ENCODE results near the gene SLC38A10.

SLC38A10 gene

DNA sequence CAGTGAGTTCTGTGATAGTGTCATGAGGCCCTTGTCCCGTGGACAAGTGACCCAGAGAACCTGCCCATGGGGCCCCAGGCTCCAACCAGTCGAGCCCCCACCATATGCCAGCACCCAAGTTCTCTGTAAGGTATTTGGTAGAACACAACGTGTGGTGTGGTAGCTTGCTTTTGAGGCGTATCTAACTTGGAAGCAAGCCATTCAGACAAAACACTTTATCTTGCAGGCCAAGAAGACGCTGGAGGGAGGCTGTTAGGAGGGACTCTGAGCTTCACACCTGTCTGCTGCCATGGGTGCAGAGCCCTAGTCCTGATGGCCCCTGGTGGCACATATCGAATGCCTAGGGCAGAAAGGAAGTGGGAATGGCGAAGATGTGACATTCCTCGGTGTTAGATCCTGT, 54.3 kb downstream of the SLC38A10 start:
- Histone ChIP-seq H3K36me3 (replicated peaks) (peaks cover 19% of the 10 kb centered on the region), H3K4me1 (peaks cover 3% of the 10 kb centered on the region; the same call in 1 of the 2 replicates)

DNA sequence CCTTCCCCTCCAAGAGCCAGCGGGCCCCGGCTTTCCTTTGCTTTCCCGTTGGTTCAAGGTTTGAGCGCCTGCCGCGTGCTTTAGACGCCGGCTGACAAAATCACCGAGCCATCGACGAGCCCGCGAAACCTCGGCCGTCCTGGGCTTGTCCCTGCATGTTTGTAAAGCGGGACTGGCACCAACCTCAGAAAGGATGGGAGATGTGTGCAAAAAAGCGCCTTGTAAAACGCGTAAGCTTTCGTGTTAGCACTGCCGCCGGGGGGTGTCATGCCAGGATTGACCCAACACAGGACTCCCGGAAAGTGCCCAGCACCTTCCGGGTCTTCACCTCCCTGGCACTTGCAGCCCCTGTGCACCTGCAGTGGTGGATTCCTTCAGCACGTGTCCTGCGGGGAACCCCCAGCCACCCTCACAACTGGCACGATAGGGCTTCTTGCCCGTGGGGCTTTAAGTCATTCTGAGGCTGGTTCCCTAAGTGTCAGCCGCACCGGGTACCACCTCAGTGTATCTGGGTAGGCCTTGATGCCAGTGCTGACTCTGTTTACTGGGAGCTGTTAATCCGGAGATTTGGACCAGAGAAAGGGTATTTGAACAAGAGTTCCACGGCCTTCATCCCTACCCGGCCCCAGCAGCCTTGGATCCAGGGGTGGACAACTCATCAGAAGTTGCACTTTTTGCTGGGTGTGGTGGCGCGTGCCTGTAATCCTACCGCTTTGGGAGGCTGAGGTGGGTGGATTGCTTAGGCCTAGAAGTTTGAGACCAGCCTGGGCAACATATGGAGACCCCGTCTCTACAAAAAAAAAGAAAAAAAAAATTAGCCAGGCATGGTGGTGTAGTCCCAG, 55.2 kb downstream of the SLC38A10 start:
- peak overlapping the region; percentile 71 for H3K4me3 ChIP-seq
- no peak for DNase-seq (ENCODE audit: low spot score in 2 of 2)
- in situ Hi-C loops (cut with MboI; ENCODE audit: low sequenced_read_pairs) = no loop called here

More for the DNA sequence above, 54.3 kb downstream of the SLC38A10 start:
- no peak for DNase-seq (ENCODE audit: low spot score in 2 of 2)
- Histone ChIP-seq H3K27me3 (ENCODE audit: low read depth) (no peaks in the 10 kb centered on the region), H3K4me3 (peak overlapping the region; percentile 71; the same call in 1 of the 2 replicates), H3K9me3 (no peaks in the 10 kb centered on the region)
- in situ Hi-C loops (cut with MboI; ENCODE audit: low sequenced_read_pairs) = no loop called here

DNA sequence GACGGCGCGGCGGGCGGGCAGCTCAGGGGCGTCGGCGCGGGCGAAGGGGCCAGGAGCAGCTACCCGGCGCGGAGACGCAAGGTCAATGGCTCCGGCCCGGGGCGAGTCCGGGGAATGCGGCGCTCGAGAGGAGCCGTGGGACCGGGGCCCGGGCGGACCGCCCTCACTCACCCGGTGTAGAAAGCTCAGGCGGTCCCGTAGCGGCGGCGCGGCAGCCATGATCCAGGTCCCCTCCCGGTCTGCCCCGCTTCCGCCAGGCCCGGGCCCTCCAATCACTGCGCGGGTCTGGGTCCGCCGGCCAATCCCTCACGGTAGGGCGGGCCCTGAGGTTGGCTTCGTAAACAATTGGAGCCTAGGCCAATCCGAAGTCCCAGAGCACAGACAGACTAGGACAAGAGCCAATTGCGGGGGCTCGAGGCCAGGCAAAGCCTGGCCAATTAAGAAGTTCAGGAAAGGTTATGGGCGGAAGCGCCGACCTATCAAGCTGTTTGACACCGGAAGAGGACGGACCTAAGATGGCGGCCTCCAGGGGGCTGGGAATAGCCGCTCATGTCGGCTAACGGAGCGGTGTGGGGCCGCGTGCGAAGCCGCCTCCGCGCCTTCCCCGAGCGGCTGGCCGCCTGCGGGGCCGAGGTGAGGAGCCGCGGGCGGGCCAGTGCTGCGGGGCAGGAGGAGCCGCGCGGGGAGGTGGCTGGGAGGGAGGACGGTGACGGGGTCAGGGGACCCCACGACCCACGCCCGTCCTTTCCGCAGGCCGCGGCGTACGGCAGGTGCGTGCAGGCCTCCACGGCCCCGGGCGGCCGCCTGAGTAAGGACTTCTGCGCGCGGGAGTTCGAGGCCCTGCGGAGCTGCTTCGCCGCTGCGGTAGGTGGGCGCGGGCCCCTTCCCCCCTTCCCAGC, 56.0 kb downstream of the SLC38A10 start, which contains the start of the genes NDUFAF8 and TEPSIN:
NDUFAF8 (plus strand) TSS at position 504 of the 899 bp plus-strand sequence; CDS start at position 550, 46 bp downstream.
TEPSIN (minus strand) TSS at position 241 of the 899 bp plus-strand sequence; CDS start at position 219, 22 bp downstream.
- in situ Hi-C loops (cut with MboI; ENCODE audit: low sequenced_read_pairs) = no loop called here
- peak within 1 kb of the TSS; percentile 71 for H3K4me3 ChIP-seq

More for the DNA sequence above, 55.2 kb downstream of the SLC38A10 start:
- Histone ChIP-seq H3K36me3 (replicated peaks) (peaks cover 19% of the 10 kb centered on the region), H3K27me3 (ENCODE audit: low read depth) (no peaks in the 10 kb centered on the region), H3K4me1 (peaks cover 3% of the 10 kb centered on the region; the same call in 1 of the 2 replicates), H3K9me3 (no peaks in the 10 kb centered on the region)

DNA sequence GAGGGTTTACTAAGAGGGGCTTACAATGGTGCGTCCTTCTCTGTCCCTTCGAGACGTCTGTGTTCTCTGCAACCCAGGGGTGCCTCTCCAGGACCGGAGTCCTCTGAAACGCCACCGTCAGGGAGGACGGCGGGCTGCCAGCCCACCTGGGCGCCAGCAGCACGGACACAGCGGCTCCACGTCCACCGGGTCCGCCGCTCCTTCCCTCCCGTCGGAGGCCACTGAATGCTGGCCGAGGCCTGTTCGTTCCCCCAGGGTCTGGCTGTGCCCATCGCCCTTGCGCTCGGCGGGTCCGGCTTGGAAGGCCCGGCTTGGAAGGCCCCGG, 56.7 kb downstream of the SLC38A10 start:
- Histone ChIP-seq H3K4me3 (peak overlapping the region; percentile 71), H3K4me1 (peaks cover 3% of the 10 kb centered on the region; the same call in 1 of the 2 replicates), H3K9me3 (no peaks in the 10 kb centered on the region), H3K27me3 (ENCODE audit: low read depth) (no peaks in the 10 kb centered on the region), H3K36me3 (replicated peaks) (peaks cover 19% of the 10 kb centered on the region)
- DNase-seq (ENCODE audit: low spot score in 2 of 2) = no peak
- in situ Hi-C loops (cut with MboI; ENCODE audit: low sequenced_read_pairs) = no loop called here

More for the DNA sequence above, 56.0 kb downstream of the SLC38A10 start, which contains the start of the genes NDUFAF8 and TEPSIN:
- H3K27me3 ChIP-seq (ENCODE audit: low read depth) = no peaks in the 10 kb centered on the region
- no peaks in the 10 kb centered on the region for H3K9me3 ChIP-seq
- peaks cover 19% of the 10 kb centered on the region for H3K36me3 ChIP-seq (replicated peaks)
- H3K4me1 ChIP-seq = peaks cover 3% of the 10 kb centered on the region; the same call in 1 of the 2 replicates
- DNase-seq (ENCODE audit: low spot score in 2 of 2) = peak; percentile 97 to 99

DNA sequence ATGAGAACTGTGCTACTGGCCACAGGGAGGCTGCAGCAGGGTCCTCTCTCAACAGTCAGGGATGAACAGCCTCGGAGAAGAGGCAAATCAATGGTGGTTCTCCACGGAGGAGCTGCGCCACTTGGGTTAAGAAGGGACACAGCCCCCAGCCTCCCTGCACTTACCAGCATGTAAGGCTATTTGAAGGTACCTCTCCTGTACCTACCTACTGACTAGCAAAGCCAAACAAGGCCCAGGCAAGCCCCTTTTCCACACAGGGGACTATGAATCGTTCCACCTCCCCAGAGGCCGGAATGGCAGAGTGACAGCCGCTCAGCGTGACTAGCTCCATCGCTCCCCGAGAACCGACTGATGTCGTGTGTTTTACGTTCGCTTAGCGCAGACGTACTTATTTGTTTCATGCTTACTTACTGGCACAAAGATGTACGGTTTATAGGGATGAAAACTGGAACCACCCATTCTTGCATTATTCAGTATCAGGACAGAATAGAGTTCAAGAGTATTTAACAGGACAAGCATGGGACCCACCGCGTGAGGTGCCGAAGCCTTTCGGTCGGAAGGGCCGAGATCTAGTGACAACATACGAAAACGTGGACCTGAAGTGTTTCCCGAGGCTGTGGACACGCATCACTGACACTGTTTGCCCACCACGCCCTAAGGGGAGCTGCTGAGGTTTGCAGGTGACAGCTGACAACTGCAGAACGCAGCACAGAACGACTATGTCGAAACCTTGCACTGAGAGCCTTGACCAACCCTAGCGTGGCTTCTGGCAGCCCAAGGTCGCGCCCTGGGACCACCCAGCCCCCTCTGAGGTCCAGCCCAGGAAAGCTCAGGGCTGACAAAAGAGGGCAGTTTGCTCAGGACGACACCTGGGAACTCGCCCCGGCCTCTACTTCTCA, 57.3 kb downstream of the SLC38A10 start:
- in situ Hi-C loops (cut with MboI; ENCODE audit: low sequenced_read_pairs) = no loop called here
- Histone ChIP-seq H3K36me3 (replicated peaks) (peaks cover 19% of the 10 kb centered on the region), H3K27me3 (ENCODE audit: low read depth) (no peaks in the 10 kb centered on the region), H3K4me3 (peak overlapping the region; percentile 71), H3K4me1 (peaks cover 3% of the 10 kb centered on the region; the same call in 1 of the 2 replicates), H3K9me3 (no peaks in the 10 kb centered on the region)
- no peak for DNase-seq (ENCODE audit: low spot score in 2 of 2)

DNA sequence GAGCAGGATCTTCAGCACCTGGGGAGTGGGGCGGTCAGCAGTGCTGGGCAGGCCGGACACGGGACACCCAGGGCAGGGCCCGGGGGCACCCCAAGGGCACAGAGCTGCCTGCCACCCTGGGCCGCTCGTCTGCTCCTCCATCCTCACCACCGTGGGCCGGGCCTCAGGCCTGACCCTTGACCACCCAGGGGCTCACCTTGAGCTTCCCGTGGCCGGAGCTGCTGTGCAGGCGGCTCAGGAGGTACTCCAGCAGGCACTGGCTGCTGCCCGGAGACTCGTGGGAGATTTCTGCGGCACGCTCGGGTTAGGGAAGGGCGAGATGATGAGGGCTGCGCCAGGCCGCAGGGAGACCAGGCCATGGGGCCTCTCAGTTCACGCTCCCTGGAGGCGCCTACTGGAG, 58.3 kb downstream of the SLC38A10 start:
- H3K4me1 ChIP-seq = peaks cover 3% of the 10 kb centered on the region; the same call in 1 of the 2 replicates
- H3K9me3 ChIP-seq = no peaks in the 10 kb centered on the region
- H3K36me3 ChIP-seq (replicated peaks) = peaks cover 15% of the 10 kb centered on the region
- DNase-seq (ENCODE audit: low spot score in 2 of 2) = no peak
- no peaks in the 10 kb centered on the region for H3K27me3 ChIP-seq (ENCODE audit: low read depth)
- in situ Hi-C loops (cut with MboI; ENCODE audit: low sequenced_read_pairs) = no loop called here
- H3K4me3 ChIP-seq = no peak overlapping the region

DNA sequence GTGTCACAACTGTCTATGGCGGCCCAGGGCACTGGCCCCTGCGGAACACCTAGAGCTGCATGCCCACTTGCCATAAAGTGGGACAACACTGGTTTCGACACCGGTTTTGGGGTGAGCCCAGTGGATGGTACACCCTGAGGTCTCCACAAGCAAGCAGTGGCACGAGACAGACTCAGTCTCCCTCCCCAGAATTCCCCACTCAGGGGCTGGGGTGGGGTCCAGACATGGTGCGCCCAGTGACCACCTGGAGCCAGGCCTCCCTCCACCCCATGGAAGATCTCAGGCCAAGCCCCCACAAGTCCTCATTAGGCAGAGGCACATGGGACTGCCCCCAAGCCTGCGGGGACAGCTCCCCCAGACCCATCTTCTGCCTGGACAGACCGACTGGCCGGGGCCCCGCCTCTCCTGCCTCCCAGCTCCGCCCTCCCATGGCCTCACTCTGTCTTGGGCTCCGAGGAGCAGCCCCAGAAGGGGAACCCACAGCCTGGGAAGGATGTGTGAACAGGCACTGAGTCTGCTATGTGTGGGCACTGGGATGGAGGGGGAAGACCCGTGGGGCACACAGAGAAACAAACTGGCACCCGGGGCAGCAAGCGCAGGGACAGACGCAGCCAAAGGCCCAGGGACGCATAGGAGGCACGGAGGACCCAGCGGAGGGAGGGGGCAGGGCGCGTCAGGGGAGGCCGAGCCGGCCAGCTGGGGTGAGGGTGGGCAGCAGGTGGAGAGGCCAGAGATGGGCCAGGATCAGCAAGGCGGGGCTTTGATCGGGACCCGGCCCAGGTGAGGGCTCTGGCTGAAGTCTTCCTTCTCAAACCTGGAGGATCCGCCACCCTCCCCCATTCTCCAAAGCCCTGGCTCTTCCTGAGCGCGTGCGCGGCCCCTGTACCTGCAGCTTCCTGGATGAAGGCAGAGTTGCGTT, 59.0 kb downstream of the SLC38A10 start:
- Histone ChIP-seq H3K27me3 (ENCODE audit: low read depth) (no peaks in the 10 kb centered on the region), H3K9me3 (no peaks in the 10 kb centered on the region), H3K4me3 (no peak overlapping the region), H3K4me1 (peaks cover 3% of the 10 kb centered on the region; the same call in 1 of the 2 replicates), H3K36me3 (replicated peaks) (peaks cover 10% of the 10 kb centered on the region)
- in situ Hi-C loops (cut with MboI; ENCODE audit: low sequenced_read_pairs) = no loop called here
- DNase-seq (ENCODE audit: low spot score in 2 of 2) = no peak

DNA sequence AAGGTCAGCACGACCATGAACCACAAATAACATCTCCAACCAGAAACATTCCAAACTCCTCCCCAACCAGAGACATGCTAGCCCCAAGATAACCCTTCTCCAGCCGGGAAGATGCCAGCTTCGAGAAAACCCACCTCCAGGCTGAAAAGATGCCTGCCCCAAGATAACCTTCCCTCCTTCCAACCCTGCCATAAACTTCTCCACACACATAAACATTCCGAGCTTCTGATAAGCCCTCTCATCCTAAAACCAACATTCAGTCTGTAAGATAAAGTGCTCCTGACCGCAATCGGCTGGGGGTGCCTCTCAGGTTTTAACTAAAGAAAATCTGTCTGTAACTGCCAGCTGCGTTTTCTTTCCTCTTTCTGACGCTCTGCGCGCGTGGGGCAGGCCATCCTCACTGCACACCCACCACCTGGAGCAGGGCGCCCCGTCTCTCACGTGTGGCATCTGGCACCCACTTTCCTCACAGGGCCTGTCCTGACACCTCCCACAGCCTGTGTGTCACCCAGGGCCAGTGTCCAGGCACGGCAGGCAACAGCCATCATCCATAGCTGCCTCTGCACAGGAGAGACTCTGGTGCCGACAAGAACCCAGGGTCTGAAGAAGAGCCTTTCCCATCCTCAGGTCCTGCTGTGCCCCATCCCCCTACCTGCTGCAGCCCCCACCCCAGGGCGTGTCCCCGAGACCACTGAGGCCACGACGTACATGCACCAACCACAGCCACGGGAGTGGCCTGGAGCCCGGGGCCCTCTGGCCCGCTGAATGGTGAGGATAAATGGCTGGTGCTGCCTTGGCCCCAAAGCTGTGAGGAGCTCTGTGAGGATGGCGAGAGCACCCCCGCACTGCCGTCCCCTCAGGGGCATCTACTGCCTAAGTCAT, 59.9 kb downstream of the SLC38A10 start:
- no peaks in the 10 kb centered on the region for H3K27me3 ChIP-seq (ENCODE audit: low read depth)
- H3K4me1 ChIP-seq = 0 out of 2 replicates have a peak, but pooled peaks cover 2% of the 10 kb centered on the region
- no peaks in the 10 kb centered on the region for H3K9me3 ChIP-seq
- no peak overlapping the region for H3K4me3 ChIP-seq
- in situ Hi-C loops (cut with MboI; ENCODE audit: low sequenced_read_pairs) = no loop called here
- H3K36me3 ChIP-seq (replicated peaks) = peaks cover 7% of the 10 kb centered on the region
- DNase-seq (ENCODE audit: low spot score in 2 of 2) = no peak

DNA sequence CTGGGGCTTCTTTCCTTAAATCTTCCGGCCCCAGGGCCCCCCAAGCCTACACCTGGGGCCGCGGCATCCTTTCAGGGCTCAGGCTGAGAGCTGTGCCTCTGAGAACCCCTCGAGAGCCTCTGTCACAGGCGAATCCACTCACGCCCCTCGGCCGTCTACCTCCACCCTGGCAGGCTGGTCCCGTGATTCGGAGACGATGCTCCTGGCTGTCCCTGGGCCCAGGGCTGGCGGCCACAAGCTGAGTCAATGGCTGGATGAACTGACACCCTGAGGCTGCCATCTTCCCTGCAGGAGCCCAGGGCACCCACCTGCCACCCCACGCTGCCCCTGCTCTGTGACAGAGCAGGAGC, 60.6 kb downstream of the SLC38A10 start:
- H3K4me3 ChIP-seq = no peak overlapping the region
- H3K9me3 ChIP-seq = no peaks in the 10 kb centered on the region
- H3K27me3 ChIP-seq (ENCODE audit: low read depth) = no peaks in the 10 kb centered on the region
- in situ Hi-C loops (cut with MboI; ENCODE audit: low sequenced_read_pairs) = no loop called here
- no peaks in the 10 kb centered on the region for H3K4me1 ChIP-seq
- no peak for DNase-seq (ENCODE audit: low spot score in 2 of 2)
- H3K36me3 ChIP-seq (replicated peaks) = peaks cover 10% of the 10 kb centered on the region

DNA sequence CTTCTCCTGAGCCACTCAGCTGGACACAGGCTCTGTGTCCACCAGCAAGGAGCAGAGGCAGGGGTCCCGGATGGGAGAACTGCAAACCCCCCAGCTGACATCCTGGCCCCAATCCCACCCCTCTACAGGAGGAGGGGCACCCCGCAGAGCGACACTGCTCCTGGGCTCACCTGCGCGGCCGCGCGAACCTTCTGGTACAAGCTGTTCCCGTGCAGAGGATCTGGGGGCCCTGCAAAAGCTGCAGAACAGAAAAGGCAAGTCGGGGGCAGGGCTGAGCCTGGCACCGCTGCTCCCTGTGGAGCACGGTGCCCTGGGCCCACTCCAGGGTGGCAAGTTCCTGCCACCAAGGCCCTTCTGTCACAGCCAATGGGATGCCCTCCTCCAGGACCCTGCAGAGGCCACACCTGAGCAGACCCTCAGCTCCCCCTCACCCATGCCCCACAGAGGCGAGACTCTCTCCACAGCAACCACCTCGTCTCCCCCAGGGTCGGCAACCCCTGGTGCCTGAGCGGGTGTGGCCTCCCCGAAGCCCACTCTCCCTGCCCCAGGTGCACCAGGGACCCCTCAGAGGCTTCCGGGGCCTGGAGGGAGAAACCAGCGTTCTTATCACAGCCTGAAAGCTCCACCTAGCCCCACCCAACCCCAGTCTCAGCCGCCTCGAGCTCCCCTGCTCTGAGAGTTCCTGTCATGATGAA, 61.1 kb downstream of the SLC38A10 start:
- H3K27me3 ChIP-seq (ENCODE audit: low read depth) = no peaks in the 10 kb centered on the region
- H3K4me1 ChIP-seq = no peaks in the 10 kb centered on the region
- no peak for DNase-seq (ENCODE audit: low spot score in 2 of 2)
- peaks cover 7% of the 10 kb centered on the region for H3K36me3 ChIP-seq (replicated peaks)
- no peak overlapping the region for H3K4me3 ChIP-seq
- in situ Hi-C loops (cut with MboI; ENCODE audit: low sequenced_read_pairs) = no loop called here
- no peaks in the 10 kb centered on the region for H3K9me3 ChIP-seq

DNA sequence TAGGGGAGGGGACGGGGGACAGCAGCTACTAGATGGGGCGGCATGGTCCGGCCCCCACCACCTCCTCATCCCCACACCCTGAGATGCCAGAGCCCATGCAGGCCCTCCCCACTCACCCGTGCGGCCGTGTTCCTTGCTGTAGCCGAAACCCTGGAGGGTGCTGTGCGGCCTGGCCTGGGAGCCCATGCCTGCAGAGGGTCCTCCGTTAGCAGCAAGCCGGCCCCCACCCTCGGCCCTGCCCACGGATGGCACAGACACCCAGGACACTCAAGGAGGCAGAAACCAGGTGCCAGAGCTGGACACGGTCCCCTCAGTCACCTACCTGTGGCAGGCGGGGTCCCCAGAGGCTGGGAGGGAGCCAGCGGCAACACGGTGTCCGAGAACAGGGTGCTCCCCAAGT, 61.8 kb downstream of the SLC38A10 start:
- no peaks in the 10 kb centered on the region for H3K4me1 ChIP-seq
- no peak for DNase-seq (ENCODE audit: low spot score in 2 of 2)

More for the DNA sequence above, 61.8 kb downstream of the SLC38A10 start:
- no peak overlapping the region for H3K4me3 ChIP-seq
- in situ Hi-C loops (cut with MboI; ENCODE audit: low sequenced_read_pairs) = no loop called here
- no peaks in the 10 kb centered on the region for H3K9me3 ChIP-seq
- no peaks in the 10 kb centered on the region for H3K27me3 ChIP-seq (ENCODE audit: low read depth)
- H3K36me3 ChIP-seq (replicated peaks) = peaks cover 7% of the 10 kb centered on the region
